Subcutaneous adipose tissue (tissue), 4 donors: ENCODE measurements around the gene NRAS. TPM values are rescaled to one million over a fixed set of nuclear protein-coding genes. Genes with fewer than 3 reads are reported as not detected.

Experiments
- CTCF ChIP-seq: fragments of 450-650 bp; IDR thresholded peaks from one replicate; pipeline ENCODE4 v1.5.1; 2016; ENCODE audit warnings: low read depth, mild to moderate bottlenecking, control low read depth, antibody characterized with exemption, moderate library complexity
- total RNA-seq, 4 donors: library from RNA; depleted of rRNA; stranded (reverse); fragments of >200 nt; gene quantifications; one replicate each; pipeline ENCODE4 v1.1.0, GENCODE V29; 2016

The NRAS gene
- total RNA-seq, 4 donors from 2014 or later = 23.5 to 38.8 (median 31.1) TPM

GRCh38 chr1:114740331-114740730 is 23.8 kb upstream of the NRAS start:
- no peak for TF ChIP-seq CTCF

- TF ChIP-seq CTCF = no peak
Measured at GRCh38 chr1:114737314-114737849, 20.8 kb upstream of the NRAS start.

GRCh38 chr1:114735479-114735878 is 18.9 kb upstream of the NRAS start:
- no peak for TF ChIP-seq CTCF

- no peak for TF ChIP-seq CTCF
Measured at GRCh38 chr1:114729782-114730181, 13.2 kb upstream of the NRAS start.

GRCh38 chr1:114728553-114728952 is 12.0 kb upstream of the NRAS start:
- no peak for TF ChIP-seq CTCF

GRCh38 chr1:114725230-114725629 is 8.7 kb upstream of the NRAS start:
- TF ChIP-seq CTCF = no peak

- no peak for TF ChIP-seq CTCF
Measured at GRCh38 chr1:114723915-114724314, 7.3 kb upstream of the NRAS start.
